ENCODE data around the gene NOXRED1.
A peak's percentile ranks its signal among the peaks of the same experiment; 100 is the strongest.

The NOXRED1 gene

GRCh38 chr14:77407158-77407557, 16.2 kb downstream of the NOXRED1 start:
- DNase-seq = peak; percentile 87

GRCh38 chr14:77406718-77407117, 16.6 kb downstream of the NOXRED1 start:
- peak; percentile 87 for DNase-seq

GRCh38 chr14:77406086-77406485, 17.2 kb downstream of the NOXRED1 start:
- peak; percentile 54 for DNase-seq

- no peak for DNase-seq
Measured at GRCh38 chr14:77403768-77404167, 19.6 kb downstream of the NOXRED1 start.

- no peak for DNase-seq
Measured at GRCh38 chr14:77400216-77400615, 23.1 kb downstream of the NOXRED1 start.

GRCh38 chr14:77390188-77390587, 33.1 kb downstream of the NOXRED1 start:
- peak; percentile 26 for DNase-seq

- no peak for DNase-seq
Measured at GRCh38 chr14:77378701-77379100, 44.6 kb downstream of the NOXRED1 start.

GRCh38 chr14:77377502-77377844, 45.9 kb downstream of the NOXRED1 start:
- no peak for DNase-seq

- DNase-seq = peak; percentile 85
Measured at GRCh38 chr14:77376771-77377501, 46.4 kb downstream of the NOXRED1 start, which contains the start of the genes SAMD15 and TMED8. Gene SAMD15, plus strand, starts transcription at chr14:77377379. Its CDS starts 40 bp downstream, at chr14:77377419. Gene TMED8, minus strand, starts transcription at chr14:77377094. Its CDS starts 41 bp downstream, at chr14:77377053.

GRCh38 chr14:77375973-77376770, 47.2 kb downstream of the NOXRED1 start:
- DNase-seq = peak; percentile 43

- peak; percentile 45 for DNase-seq
Measured at GRCh38 chr14:77375164-77375950, 48.0 kb downstream of the NOXRED1 start.

- no peak for DNase-seq
Measured at GRCh38 chr14:77372304-77372841, 51.0 kb downstream of the NOXRED1 start.

- DNase-seq = no peak
Measured at GRCh38 chr14:77369285-77369684, 54.0 kb downstream of the NOXRED1 start.

GRCh38 chr14:77364146-77364545, 59.2 kb downstream of the NOXRED1 start:
- no peak for DNase-seq

- no peak for DNase-seq
Measured at GRCh38 chr14:77359626-77360025, 63.7 kb downstream of the NOXRED1 start.

- no peak for DNase-seq
Measured at GRCh38 chr14:77356899-77357298, 66.4 kb downstream of the NOXRED1 start.

GRCh38 chr14:77355811-77356210, 67.5 kb downstream of the NOXRED1 start:
- DNase-seq = peak; percentile 23

- DNase-seq = no peak
Measured at GRCh38 chr14:77353469-77354141, 69.7 kb downstream of the NOXRED1 start.

- peak; percentile 64 for DNase-seq
Measured at GRCh38 chr14:77347751-77348150, 75.6 kb downstream of the NOXRED1 start.

GRCh38 chr14:77346495-77346894, 76.8 kb downstream of the NOXRED1 start:
- DNase-seq = no peak

- DNase-seq = no peak
Measured at GRCh38 chr14:77344377-77344996, 78.8 kb downstream of the NOXRED1 start.
